Cortex of kidney (tissue), 1 donor: ENCODE results near the gene VEZF1.

Experiments used
- DNase-seq: peaks from one replicate; lab custom pipeline; 2025; lab: John Stamatoyannopoulos, UW

Gene VEZF1

DNA sequence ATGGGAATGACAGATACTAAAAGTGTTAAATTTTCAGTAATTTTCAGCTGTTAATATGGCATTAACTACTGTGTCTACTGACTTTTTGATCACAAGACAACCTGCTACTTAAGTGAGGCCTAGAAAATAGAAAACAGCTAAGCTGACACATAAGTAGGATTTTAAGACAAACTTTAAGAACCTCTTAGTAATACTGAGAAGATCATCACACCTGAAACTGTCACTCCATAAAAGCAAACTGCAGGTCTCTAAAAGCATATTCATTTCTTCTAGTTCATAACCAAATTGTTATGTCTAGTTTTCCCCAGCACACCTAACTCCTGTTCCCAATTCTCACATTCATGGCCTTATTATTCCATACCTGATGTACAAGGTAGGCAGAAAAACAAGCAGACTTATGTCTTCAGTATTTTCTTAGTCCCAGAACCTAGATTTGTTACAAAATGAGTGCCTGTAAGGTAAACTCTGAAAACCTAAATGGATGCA, 11.0 kb upstream of the VEZF1 start:
- DNase-seq = no peak

DNA sequence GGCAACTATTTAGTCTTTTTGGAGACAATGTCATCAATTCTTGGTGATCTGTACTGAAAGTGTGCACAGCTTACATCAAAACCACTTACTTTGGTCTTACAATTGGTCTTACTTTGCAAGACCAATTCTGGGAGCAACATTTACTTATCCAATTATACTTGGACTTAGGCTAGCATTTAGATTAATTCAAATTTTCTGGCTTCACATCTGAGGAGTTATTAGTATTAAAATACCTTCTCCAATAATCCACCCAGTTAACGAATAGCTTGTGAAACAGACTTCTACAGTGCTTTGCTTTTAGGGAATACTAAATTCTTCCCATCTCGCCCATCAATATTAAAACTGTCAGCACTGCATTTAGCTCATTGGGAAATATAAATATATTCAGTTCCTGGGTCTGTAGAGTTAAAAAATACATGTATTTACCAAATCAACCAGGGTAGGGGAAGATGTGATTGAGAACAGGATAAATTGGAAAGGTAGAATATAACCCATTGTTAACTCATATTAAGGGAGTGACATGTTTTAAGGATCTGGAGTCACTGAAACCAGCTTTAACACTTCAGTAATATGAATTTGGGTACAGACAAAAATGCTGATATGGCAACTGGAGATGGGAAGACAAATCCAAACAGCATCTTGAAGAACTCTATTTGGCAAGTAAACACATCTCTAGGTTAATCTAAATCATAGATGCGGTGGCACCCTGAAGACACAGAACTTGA, 9.2 kb upstream of the VEZF1 start:
- DNase-seq = no peak

DNA sequence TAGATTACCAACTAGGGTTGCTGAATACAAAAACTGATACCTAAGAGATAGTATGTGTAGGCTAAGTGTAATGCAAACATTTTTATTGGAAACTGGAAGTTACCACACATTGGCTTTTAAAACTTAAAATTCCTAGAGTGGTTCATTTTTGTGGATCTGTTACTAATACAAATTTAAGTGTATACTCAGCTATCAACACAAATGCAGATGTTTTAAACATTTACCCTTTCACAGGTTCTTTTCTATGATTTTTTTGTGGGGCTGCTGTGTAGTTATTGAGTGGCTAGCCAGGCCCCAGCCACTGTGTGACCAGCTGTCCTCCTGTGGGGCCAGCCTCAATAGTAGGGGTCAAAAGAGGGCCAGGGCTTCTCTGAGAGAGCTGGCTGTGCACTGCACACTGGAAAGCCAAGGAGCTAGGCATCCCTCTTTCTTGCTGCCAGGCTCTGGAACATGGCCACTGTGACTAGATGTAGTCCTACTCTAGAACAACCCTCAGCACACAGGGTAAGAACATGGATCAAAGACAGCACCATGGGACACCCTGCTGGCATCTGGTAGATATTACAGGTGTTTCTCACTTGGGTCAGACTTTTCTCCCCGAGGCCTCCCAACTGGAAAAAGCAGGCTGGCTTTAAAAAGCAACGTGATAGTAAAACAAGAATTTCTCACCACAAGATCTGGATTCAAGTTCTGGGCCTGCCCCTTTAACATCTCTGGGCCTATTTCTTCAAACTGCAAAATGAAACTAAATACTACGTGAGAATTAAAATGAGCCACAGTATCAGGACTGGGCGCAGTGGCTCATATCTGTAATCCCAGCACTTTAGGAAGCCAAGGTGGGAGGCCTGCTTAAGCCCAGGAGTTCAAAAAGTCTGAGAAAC, 7.3 kb upstream of the VEZF1 start:
- no peak for DNase-seq

- DNase-seq = no peak
Observed at GRCh38 chr17:57994436-57994835, 6.4 kb upstream of the VEZF1 start.

DNA sequence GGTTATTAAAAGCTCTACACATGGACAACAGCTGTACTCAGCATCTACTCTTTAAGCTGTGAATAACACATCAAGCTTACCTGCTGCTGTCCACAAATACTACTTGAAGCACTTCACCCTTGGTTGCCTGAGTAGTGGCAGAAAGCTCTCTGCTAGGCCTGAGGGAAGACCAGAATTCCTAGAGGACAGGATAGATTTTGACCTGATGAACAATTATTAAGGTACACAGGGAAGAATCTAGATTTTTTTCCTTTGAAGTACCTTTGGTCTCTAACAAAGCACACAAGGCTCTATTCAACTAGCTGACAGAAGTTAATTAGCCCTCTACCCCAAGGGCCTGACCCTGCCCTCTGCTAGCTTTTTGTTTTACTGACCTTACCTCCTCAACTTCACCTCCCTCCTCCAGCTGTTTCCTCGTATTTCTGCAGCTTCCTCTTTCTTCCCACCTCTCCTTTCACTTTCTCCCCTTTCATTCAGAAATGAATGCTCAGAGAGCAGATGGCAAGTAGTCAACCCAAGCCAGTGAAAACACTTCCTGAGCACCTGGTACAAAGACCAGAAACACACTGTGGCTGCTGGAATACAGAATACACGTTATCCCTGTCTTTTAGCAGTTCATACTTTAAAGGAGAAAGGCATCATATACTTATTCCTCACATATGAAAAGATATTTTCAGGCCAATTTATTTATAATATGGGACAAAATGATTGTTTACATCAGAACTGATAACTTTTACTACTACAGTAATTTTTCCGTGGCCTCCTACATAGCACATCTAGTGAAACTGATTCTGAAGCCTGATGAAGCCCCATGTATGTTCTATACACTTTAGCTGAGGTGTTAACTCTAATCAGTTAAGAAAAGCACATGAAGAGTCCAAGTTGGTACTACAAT, 5.7 kb upstream of the VEZF1 start:
- no peak for DNase-seq

DNA sequence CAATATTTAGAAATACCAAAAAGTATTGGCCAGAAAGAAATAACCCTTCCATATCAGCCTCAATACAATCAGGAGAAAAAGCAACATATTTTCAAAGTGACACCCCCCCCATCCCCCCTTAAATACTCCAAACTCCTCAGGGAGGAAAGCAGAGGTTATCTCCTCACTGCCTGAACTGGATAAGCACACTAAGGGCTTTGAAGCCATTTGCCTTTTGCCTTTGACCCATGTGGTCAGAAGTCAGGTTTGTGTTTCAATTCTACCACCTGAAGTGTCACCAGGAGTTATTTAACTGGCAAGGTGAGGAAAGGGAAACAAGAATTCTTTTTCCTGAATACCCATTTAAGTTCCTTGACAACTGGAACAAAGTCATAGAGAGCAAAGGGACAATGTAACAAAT, 3.5 kb upstream of the VEZF1 start:
- no peak for DNase-seq

DNA sequence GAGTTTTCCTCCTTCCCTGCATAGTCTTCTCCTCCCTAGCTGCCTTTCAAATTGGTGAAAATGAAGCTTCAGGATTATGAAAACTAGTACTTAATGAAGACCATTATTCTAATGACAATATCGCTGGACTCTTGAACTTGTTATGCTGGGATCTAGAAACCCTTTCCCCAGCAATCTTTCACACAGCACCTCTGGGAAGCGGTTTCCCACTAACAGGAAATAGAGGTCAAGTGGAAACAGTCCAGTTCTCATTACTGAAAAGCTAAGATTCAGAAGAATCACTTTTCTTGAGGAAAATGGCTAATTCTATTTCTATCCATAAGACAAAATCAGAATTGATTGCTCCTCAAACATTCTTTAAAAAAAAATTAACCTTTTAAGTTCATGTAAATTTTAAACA, 2.0 kb upstream of the VEZF1 start:
- DNase-seq = no peak

DNA sequence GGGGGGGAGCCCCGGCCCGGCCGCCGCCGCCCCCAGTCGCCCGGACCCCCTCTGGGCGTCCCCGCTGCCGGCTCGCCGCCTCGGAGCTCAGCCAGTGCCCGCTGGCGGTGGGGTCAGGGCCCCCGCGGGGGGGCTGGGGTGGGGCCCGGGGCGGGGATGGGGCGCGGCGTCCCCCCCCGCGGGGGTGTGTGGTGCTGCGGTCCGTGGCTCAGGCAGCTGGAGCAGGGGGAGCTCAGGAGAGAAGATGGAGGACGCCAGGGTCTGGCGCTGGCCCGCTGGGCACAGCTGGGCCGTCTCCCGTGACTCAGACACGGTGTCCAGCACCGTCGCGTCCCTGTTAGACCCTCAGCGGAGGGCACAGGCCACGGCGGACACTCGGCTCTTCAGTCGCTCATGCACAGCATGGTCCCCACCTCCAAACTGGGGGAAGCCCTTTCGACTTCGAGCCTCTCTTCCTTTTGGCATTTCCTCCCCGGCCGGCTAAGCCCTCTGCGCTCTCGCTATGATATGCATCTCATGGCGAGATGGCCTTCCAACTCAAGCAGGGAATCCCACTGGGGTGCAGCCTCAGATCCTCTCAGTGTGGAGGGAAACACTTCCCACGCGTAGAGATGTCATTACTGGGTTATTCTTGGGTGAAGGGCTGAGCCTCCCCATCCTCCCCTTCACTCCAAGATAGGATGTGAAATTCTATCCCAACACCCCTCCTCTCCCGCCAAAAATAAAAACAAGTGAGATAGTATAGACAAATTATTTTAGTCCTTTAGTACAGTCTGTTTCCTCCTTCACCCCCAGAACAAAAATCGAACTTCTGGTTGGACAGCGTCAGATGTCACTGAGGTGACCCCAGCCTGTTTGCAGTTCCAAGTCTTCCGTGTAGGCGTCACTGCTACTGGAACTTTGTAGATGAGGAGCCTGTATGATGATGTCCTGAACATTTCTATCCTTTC, 522 bp upstream of the VEZF1 start:
- DNase-seq = no peak

DNA sequence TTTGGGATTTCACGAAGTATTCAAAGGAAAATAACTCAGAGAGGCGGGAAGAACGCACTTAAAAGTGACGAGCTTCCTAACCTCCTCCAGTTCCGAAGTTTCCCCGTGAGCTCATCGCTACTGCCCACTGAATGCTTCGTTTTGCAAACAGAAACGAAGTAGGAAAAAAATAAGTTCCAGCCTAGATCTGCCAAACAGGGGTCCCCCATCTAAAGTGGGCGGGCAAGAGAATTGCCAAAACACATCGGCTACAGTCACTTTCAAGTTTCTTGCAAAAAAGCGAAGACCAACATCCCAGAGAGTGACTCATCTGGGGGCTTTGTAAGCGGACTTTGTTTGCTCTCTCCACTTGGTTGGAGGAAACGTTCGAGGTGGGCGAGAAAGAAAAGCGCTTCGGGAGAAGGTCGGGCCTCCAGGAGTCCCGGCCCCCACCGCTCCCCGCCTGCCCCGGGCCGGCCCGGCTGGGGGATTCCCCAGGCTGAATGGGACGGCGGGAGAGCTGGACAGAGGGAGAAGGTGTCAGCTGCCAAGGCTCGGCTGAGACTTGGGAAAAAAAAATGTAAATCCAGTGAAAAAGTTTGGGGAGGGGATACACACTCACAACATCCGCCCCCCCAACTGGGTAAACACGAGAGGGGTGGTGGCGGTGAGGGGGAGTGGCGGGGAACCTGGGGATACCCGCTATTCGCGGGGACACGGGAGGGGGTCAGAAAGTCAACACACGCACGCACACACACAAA, 1.0 kb downstream of the VEZF1 start:
- DNase-seq = no peak

DNA sequence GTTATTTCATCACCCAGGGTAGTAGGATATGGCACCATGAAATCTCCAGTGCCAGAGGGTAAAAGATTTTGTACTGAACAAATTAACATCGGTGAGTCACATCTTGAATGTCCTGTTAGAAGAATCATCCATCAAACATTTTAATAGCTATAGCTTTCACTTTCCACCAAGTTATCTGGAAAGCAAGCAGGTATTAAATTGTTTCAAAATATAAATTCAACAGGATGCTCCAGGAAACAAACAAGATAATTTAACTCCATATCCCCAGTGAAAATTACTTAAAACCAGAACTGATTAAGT, 2.4 kb downstream of the VEZF1 start:
- DNase-seq = no peak

GRCh38 chr17:57984936-57985674, 2.9 kb downstream of the VEZF1 start:
- no peak for DNase-seq

- DNase-seq = no peak
Observed at GRCh38 chr17:57984261-57984890, 3.7 kb downstream of the VEZF1 start.

GRCh38 chr17:57983446-57983845, 4.6 kb downstream of the VEZF1 start:
- DNase-seq = no peak

- no peak for DNase-seq
Observed at GRCh38 chr17:57982452-57983170, 5.4 kb downstream of the VEZF1 start.

DNA sequence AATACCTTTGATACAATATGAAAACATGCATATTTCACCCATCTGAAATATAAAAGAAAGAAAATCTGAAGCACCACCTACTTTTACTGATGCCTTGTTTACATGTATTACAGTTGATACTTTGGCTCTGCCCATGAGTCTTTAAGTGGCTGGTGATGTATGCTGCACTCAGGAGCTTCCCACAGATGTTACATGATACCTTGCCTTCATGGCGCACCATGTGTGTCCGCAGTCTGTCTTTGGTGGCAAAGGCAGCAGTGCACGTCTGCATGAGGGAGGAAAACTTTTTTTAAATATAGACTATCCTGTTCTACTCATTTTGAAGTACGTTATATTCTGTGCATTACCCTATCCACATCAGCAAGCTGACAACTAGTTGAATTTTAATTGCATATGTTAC, 7.5 kb downstream of the VEZF1 start:
- DNase-seq = no peak

DNA sequence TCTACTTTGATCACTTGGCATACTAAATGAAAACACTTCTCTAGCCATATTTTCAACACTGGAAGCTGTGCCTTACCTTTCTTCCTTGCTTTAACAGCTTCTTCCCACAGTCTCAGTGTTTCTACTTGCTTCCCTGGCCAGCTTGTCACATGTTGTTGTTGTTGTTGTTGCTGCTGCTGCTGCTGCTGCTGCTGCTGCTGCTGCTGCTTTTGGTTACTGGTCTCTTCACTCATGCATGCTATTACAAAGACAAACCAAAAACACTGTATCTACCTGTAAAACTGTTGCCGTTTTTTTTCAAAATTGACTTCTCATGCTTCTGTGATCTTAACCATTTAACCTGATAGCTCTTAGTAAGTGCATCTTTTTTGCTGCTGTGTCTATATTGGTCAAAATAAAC, 9.0 kb downstream of the VEZF1 start:
- no peak for DNase-seq

- DNase-seq = no peak
Observed at GRCh38 chr17:57976594-57976993, 11.5 kb downstream of the VEZF1 start.

DNA sequence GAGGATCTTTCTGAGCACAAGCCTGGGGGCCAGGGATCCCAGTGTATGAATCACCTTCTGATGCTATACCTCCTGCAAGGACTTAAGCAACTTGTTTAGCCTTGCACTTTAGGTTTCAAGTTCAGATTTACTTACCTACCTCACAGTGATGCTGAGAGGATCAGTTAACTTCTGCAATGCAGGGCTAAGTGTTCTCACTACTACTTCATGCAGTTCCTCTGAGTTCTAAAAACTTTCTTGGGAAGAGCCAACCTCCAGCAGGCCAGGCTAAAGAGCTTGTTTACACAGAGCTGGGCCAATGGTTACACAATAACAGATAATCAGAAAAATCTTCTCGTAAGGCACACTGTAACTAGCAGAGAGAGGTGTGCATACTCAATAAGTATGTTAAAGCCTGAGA, 13.0 kb downstream of the VEZF1 start:
- no peak for DNase-seq
